Ishikawa (cell line): Measurements from ENCODE around the gene CIITA.

Experiments used
- CREB1 ChIP-seq: IDR thresholded peaks from 2 replicates; pipeline ENCODE4 v1.6.1; 2012; ENCODE audit warnings: low read depth
- EP300 ChIP-seq: IDR thresholded peaks from 2 replicates; pipeline ENCODE4 v1.6.1; 2012; ENCODE audit warnings: borderline replicate concordance
- FOXM1 ChIP-seq: IDR thresholded peaks from 2 replicates; pipeline ENCODE4 v1.6.1; 2012; ENCODE audit warnings: low read depth, borderline replicate concordance
- RAD21 ChIP-seq: IDR thresholded peaks from 2 replicates; pipeline ENCODE4 v1.6.1; 2012; ENCODE audit warnings: low read depth
- TEAD4 ChIP-seq: IDR thresholded peaks from 2 replicates; pipeline ENCODE4 v1.6.1; 2012
- TF ChIP-seq, protein P1 (sequence below): IDR thresholded peaks from 2 replicates; pipeline ENCODE4 v1.6.1; 2012; ENCODE audit warnings: low read depth, mild to moderate bottlenecking

DNA sequence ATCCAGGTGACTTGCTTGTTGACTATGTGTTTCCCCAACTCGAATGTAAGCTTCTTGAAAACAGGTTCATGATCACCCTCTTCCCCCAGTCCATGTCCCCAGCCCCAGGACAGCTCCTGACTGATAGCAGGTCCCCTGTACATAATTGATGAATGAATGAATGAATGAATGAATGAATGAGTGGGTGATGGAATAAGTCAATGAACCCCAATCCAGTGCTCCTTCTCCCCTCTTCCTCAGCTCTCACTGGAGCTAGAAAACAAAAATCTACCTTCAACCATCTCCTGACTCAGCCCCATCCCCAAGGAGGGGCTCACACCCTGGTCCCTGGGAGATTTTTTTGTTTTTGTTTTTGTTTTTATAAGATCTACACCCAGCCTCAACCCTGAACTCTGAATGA, 42.2 kb upstream of the CIITA start:
- TF ChIP-seq EP300 (no peak), RAD21 (no peak), CREB1 (no peak), FOXM1 (no peak), TEAD4 (no peak)
- TF ChIP-seq, protein P1, sequence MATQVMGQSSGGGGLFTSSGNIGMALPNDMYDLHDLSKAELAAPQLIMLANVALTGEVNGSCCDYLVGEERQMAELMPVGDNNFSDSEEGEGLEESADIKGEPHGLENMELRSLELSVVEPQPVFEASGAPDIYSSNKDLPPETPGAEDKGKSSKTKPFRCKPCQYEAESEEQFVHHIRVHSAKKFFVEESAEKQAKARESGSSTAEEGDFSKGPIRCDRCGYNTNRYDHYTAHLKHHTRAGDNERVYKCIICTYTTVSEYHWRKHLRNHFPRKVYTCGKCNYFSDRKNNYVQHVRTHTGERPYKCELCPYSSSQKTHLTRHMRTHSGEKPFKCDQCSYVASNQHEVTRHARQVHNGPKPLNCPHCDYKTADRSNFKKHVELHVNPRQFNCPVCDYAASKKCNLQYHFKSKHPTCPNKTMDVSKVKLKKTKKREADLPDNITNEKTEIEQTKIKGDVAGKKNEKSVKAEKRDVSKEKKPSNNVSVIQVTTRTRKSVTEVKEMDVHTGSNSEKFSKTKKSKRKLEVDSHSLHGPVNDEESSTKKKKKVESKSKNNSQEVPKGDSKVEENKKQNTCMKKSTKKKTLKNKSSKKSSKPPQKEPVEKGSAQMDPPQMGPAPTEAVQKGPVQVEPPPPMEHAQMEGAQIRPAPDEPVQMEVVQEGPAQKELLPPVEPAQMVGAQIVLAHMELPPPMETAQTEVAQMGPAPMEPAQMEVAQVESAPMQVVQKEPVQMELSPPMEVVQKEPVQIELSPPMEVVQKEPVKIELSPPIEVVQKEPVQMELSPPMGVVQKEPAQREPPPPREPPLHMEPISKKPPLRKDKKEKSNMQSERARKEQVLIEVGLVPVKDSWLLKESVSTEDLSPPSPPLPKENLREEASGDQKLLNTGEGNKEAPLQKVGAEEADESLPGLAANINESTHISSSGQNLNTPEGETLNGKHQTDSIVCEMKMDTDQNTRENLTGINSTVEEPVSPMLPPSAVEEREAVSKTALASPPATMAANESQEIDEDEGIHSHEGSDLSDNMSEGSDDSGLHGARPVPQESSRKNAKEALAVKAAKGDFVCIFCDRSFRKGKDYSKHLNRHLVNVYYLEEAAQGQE: no peak
